Ovary (tissue), 9 donors: ENCODE data around the gene POU2AF1. TPM values are rescaled to one million over a fixed set of nuclear protein-coding genes. Genes with fewer than 3 reads are reported as not detected.
A peak's percentile ranks its signal among the peaks of the same experiment; 100 is the strongest.

ENCODE experiments used
- DNase-seq, 5 donors: peaks; one replicate each; pipeline ENCODE4 v3.0.0-alpha.2; 2019 to 2020
- H3K27ac ChIP-seq, 2 donors: fragments of 200-600 bp; one replicate each; pipeline versions ENCODE4 v1.5.1 to v1.8.0; 2019 to 2022
- H3K27me3 ChIP-seq: fragments of 200-600 bp; one replicate; pipeline ENCODE4 v1.8.0; 2022
- H3K36me3 ChIP-seq: fragments of 200-600 bp; sonication (generic); one replicate; pipeline ENCODE4 v1.5.1; 2019
- H3K4me1 ChIP-seq: one replicate; pipeline ENCODE4 v1.8.1; 2013; ENCODE audit warnings: mild to moderate bottlenecking, moderate library complexity; ENCODE audit not compliant: insufficient read depth
- H3K4me3 ChIP-seq: fragments of 200-600 bp; sonication (generic); one replicate; pipeline ENCODE4 v1.5.1; 2017
- H3K9me3 ChIP-seq, 2 donors: fragments of 200-600 bp in 1 of 2; sonication (generic) in 1 of 2; one replicate each; pipeline versions ENCODE4 v1.5.1 to v1.8.1; 2013 to 2019; ENCODE audit warnings: mild to moderate bottlenecking in 1 of 2, moderate library complexity in 1 of 2
- CTCF ChIP-seq, 3 donors: fragments of 450-650 bp in 2 of 3; fragments of 200-600 bp in 1 of 3; IDR thresholded peaks; one replicate each; pipeline versions ENCODE4 v1.5.1 to v1.8.0; 2016 to 2022; ENCODE audit warnings: antibody characterized with exemption in 3 of 3, mild to moderate bottlenecking in 1 of 3
- EP300 ChIP-seq: sonication (generic); formaldehyde crosslinking; IDR thresholded peaks from one replicate; pipeline ENCODE4 v1.6.1; 2017; ENCODE audit warnings: antibody characterized with exemption
- POLR2A ChIP-seq: fragments of 450-650 bp; IDR thresholded peaks from one replicate; pipeline ENCODE4 v1.6.1; 2017; ENCODE audit warnings: antibody characterized with exemption, mild to moderate bottlenecking, moderate library complexity
- WGBS, 3 donors: extraction: QIAGEN DNeasy Blood & Tissue Kit in 1 of 3; methylation state at CpG; one replicate each; pipeline versions ENCODE4 v1.1.5 to v1.1.7; 2013 to 2017; 5-methylcytosine and 5-hydroxymethylcytosine counted together
- intact Hi-C, 4 donors: fragments of 100-400 bp; cut with DNase I; formaldehyde crosslinking; loops; one replicate each; pipeline versions ENCODE4 v1.11.0 to v1.15.1; 2022 to 2023
- polyA plus RNA-seq, 2 donors: library from polyadenylated mRNA; stranded (reverse); fragments of 200-250 nt in 1 of 2; fragments of 350-450 nt in 1 of 2; fragmentation: Illumina TruSeq in 1 of 2; extraction: RNeasy Lipid Tissue Mini Kit (QIAGEN cat#74804) in 1 of 2; gene quantifications; one replicate each; pipeline ENCODE4 v1.2.3, GENCODE V29; 2013 to 2014
- total RNA-seq, 7 donors: library from RNA; depleted of rRNA in 2 of 7; stranded (reverse); fragments of >200 nt in 2 of 7; fragmentation: NEBNext Ultra II Directional in 3 of 7; extraction: Animal tissue kit (Norgen Biotek cat#: 25700) in 3 of 7; gene quantifications; one replicate each; pipeline versions ENCODE4 v1.1.0 to v1.2.4, GENCODE V29; 2016 to 2023
- donor health status: DM: no; HTN: no; CAD: no; lungs with moderate emphysema.
- donor health status: DM: no; HTN: no; CAD: no.
- donor health status: Bipolar disorder and iron deficiency.
- donor health status: DM: yes; HTN: yes; CAD: no.
- donor health status: DM: no; HTN: no; CAD: no.
- donor health status: DM: yes; HTN: yes; CAD: no.

Gene POU2AF1
- total and polyA plus RNA-seq, 9 donors: 0.29 to 4.1 (median 0.83) TPM

GRCh38 chr11:111356660-111357048 lies 22.4 kb downstream of the POU2AF1 start:
- intact Hi-C loops: no loop called here
- Histone ChIP-seq H3K9me3 (no peaks in the 10 kb centered on the region), H3K36me3 (no peaks in the 10 kb centered on the region), H3K4me1 (peaks cover 6% of the 10 kb centered on the region), H3K27me3 (no peaks in the 10 kb centered on the region), H3K4me3 (no peak overlapping the region), H3K27ac (no peak overlapping the region)
- no peak for TF ChIP-seq EP300
- no peak for TF ChIP-seq CTCF (IDR thresholded peaks at IDR 0.05)
- TF ChIP-seq POLR2A: no peak
- DNase-seq: no peak
- 79 to 83% (median 79%) methylated on average over 3 of the region's 3 CpGs for WGBS, 3 donors

DNA sequence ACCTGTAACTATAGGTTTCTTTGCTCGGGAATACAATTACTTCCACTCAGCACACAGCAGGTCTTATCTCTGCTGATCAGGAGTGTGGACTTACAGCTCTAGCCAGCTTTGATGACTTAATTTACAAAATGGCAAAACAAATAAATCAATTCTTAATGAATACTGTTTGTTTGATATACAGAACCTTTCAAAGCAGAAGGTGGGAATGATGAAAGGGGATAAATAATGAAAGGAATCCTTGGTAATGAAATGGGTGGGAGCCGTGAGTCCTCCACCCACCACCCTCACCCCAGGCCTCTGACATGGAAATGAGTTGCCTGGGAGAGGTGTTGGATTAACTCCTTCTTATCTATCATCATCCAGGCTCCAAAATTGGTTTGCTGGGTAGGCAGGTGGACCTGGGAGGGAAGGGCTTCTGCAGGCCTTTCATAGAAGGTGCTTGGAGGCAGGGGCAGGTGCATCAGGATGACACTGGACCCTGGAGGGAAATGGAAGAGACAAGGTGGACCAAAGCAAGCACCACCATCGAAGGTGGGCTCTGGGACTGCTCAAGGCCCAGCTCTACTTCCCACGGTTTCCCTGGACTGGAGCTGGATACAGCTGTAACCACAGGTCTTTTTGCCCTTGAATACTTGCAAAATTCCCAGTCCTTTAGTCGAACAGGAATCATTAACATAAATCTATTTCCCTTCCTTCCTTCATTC lies 23.0 kb downstream of the POU2AF1 start:
- WGBS, 3 donors: 65 to 74% (median 68%) methylated on average over 5 of the region's 5 CpGs
- Histone ChIP-seq H3K27me3 (no peaks in the 10 kb centered on the region), H3K27ac (no peak overlapping the region), H3K9me3 (no peaks in the 10 kb centered on the region), H3K4me3 (no peak overlapping the region), H3K36me3 (no peaks in the 10 kb centered on the region), H3K4me1 (peaks cover 8% of the 10 kb centered on the region)
- intact Hi-C loops: no loop called here
- DNase-seq: no peak
- TF ChIP-seq EP300 (no peak), CTCF (IDR thresholded peaks at IDR 0.05) (no peak), POLR2A (no peak)

DNA sequence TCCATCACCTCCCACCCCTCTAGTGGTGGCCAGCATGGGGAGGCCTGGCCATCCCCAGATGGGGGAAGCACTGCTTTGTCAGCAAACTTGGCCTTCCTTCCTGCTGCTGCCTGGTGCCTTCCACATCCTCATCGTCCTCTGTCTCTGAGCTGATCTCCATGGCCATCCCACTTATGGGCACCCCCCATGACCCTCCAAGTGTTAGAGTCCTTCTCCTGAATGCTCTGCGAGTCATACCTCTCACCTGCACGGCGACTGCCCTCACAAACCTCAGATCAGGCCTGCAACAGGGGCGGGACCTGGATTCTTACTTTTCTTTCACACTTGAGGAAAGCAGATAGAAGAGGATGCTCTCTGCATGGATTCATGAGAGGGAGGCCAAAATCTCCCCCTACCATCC lies 24.0 kb downstream of the POU2AF1 start:
- Histone ChIP-seq H3K27me3 (no peaks in the 10 kb centered on the region), H3K4me3 (no peak overlapping the region), H3K4me1 (peaks cover 10% of the 10 kb centered on the region), H3K27ac (no peak overlapping the region), H3K36me3 (no peaks in the 10 kb centered on the region), H3K9me3 (no peaks in the 10 kb centered on the region)
- intact Hi-C loops: no loop called here
- WGBS, 3 donors: 95 to 99% (median 97%) methylated on average over 5 of the region's 5 CpGs
- DNase-seq: no peak
- TF ChIP-seq CTCF (IDR thresholded peaks at IDR 0.05) (no peak), POLR2A (no peak), EP300 (no peak)

- Histone ChIP-seq H3K36me3 (no peaks in the 10 kb centered on the region), H3K4me3 (no peak overlapping the region), H3K27me3 (no peaks in the 10 kb centered on the region), H3K27ac (peak overlapping the region in 1 of 2 donors; percentile 75), H3K4me1 (peaks cover 10% of the 10 kb centered on the region), H3K9me3 (no peaks in the 10 kb centered on the region)
- TF ChIP-seq POLR2A (no peak), CTCF (IDR thresholded peaks at IDR 0.05) (no peak), EP300 (no peak)
- intact Hi-C loops: no loop called here
- WGBS, 3 donors: 91 to 95% (median 93%) methylated on average over 2 of the region's 2 CpGs
- no peak for DNase-seq
Measured at GRCh38 chr11:111354601-111354891, 24.5 kb downstream of the POU2AF1 start.
